Measurements from ENCODE around the gene EGFL7.

The EGFL7 gene

DNA sequence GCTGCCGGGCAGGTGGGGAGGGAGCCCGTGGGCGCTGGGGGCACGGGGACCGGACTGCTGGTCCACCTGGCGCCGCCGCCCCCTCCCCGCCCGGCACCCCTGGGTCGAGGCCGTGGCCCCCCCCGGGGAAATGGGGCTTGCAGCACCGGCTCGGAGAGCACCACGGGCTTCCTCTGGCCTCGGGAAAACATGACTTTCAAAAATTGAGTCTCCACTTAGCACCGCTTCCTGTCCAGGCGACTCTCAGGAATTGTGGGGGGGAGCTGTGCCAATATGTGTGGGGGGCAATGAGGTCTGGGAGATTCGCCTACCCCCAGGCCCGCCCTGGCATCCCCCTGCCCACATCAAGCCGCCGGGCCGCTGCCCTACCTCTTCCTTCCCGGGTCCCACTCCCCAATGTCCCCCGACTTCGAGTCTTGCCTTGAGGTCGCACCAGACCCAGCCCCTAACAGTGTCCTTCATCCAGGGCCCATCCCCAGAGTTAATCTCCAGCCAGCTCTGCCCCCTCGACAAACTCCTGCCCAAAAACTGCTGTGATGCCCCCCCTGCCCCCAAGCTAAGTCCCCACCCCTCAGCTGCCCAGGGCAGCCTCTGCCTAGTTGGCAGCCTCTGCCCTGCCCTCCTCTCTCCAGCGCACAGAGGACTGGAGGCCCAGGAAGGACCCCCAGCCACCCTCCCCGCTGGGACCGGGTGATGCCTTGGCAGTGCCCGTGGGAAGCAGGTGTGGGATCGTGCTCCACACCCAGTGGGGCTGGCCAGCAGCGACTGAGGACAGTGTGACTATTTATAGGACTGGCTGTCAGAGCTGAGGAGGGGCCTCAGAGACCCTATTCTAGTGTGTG is 3.9 kb downstream of the EGFL7 start:
- CTCF ChIA-PET, result interaction anchor here (1.0 kb wide), 1 partner anchor 10 kb away, joined by 3 read pairs; no protein-coding TSS in a partner anchor
- no peaks in the 10 kb centered on the region for H3K9me3 Mint-ChIP-seq
- H3K27me3 Mint-ChIP-seq, result peaks cover 61% of the 10 kb centered on the region

DNA sequence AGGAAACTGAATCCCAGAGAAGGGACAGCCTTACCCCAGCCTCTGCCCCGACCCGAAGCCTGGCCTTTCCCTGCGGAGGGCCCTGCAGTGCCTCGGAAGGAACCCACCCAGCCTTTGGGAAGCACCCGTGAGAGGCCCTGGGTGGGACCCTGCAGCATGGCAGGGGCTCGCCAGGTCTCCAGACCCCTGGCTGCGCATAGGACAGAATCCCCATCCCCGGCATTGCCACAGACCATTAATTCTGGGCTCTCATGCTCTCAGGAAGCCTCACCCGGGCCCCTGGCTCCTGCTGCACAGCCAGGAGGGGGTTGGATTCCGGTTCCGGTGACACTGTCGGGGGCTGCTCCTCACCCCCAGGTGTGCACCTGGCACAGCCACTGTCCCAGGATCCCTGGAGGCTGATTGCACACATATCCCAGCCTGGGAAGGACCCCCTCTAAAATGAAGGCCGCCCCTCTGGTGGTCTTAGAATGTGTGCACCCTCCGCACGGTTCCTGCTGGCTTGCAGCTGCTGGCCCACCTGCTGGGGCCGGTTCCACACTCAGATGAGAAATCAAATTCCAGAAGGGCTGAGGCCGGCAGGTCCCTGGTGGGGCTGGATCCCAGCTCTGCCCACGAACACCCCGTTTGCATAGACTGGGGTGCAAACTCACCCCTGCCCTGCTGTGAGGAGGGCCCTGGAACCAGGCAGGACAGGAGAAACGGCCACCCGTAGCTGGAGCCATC is 4.7 kb downstream of the EGFL7 start:
- CTCF ChIA-PET, result interaction anchor here (0.9 to 1.0 kb wide), 2 partner anchors 10 to 181 kb away, joined by 3 read pairs; no protein-coding TSS in a partner anchor
- Mint-ChIP-seq H3K4me3 (no peak overlapping the region), H3K9me3 (no peaks in the 10 kb centered on the region), H3K27ac (no peak overlapping the region), H3K27me3 (peaks cover 53% of the 10 kb centered on the region), H3K36me3 (no peaks in the 10 kb centered on the region), H3K4me1 (peaks cover 7% of the 10 kb centered on the region)
- no peak for DNase-seq

More for the DNA sequence above, 3.9 kb downstream of the EGFL7 start:
- no peaks in the 10 kb centered on the region for H3K36me3 Mint-ChIP-seq
- DNase-seq, result no peak
- peak overlapping the region; percentile 52 for H3K4me3 Mint-ChIP-seq
- H3K4me1 Mint-ChIP-seq, result peaks cover 7% of the 10 kb centered on the region
- no peak overlapping the region for H3K27ac Mint-ChIP-seq

DNA sequence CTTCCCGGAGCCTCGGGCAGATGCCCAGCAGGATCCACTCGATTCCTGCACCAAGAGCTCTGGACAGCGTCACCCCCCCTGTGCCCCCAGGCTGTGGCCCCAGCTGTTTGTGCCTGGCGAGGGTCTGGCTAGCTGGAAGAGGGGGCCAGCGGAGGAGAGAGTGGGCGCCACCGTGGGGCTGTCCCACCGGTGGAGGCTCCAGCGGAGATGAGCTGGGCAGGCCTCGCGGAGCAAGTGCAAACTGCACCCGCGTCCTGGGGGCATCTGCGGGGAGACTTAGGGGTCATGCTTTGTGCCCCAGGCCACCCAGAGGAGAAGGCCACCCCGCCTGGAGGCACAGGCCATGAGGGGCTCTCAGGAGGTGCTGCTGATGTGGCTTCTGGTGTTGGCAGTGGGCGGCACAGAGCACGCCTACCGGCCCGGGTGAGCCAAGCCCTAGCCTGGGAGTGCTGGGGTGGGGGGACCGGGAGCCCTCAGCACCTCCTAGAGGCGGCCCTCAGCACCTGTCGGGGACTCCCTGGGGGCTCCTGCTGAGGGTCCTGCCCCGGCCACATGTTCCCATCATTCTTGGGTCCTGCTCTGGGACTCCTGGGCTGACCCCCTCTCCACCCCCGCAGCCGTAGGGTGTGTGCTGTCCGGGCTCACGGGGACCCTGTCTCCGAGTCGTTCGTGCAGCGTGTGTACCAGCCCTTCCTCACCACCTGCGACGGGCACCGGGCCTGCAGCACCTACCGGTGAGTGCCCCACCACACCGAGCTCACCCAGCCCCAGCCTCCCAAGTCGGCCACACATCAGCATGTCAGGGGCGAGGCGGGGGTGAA is 5.4 kb downstream of the EGFL7 start:
- H3K4me1 Mint-ChIP-seq, result peaks cover 7% of the 10 kb centered on the region
- CTCF ChIA-PET, result interaction anchor here (0.7 to 1.0 kb wide), 4 partner anchors 9 to 182 kb away, joined by 3 read pairs; no protein-coding TSS in a partner anchor
- H3K27me3 Mint-ChIP-seq, result peaks cover 49% of the 10 kb centered on the region
- DNase-seq, result no peak
- H3K36me3 Mint-ChIP-seq, result no peaks in the 10 kb centered on the region
- no peak overlapping the region for H3K4me3 Mint-ChIP-seq
- no peak overlapping the region for H3K27ac Mint-ChIP-seq
- no peaks in the 10 kb centered on the region for H3K9me3 Mint-ChIP-seq

DNA sequence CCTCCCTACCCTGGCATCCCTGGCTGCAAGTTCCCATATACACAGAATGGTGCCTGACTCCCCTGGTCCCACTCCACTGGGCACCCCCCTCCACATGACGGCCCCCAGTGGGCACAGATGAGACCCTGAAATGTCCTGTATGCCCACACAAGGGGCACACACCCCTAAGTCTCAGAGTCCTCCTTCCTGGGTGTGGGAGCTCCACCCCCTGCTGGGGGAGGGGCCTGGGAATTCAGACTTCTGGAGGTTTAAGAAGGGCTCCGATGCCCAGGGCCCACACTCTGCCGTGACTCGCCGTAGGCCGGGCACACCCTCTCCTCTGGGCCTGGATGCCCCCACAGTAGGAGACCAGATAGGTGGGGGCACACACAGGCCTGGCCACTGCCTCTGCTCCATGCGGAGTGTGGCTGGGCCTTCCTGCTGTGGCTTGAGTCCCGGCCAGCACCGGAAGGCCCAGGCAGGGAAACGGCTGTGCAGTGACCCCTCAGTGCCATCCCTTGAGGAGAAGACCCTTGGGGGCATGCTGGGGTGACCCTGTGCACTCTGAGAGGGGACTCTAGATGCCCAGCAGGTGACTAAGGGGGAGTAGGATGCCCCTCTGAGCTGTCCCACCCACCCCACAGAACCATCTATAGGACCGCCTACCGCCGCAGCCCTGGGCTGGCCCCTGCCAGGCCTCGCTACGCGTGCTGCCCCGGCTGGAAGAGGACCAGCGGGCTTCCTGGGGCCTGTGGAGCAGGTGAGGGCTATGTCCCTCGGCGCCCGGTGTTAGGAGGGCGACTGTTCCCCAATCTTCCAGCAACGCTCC is 6.5 kb downstream of the EGFL7 start:
- CTCF ChIA-PET, result interaction anchor here (0.6 to 1.0 kb wide), 3 partner anchors 25 to 233 kb away, joined by 3 read pairs; no protein-coding TSS in a partner anchor
- Mint-ChIP-seq H3K27ac (no peak overlapping the region), H3K36me3 (no peaks in the 10 kb centered on the region), H3K4me1 (peaks cover 7% of the 10 kb centered on the region), H3K27me3 (peaks cover 39% of the 10 kb centered on the region), H3K9me3 (no peaks in the 10 kb centered on the region), H3K4me3 (peak overlapping the region; percentile 37)
- DNase-seq, result peak; percentile 42

DNA sequence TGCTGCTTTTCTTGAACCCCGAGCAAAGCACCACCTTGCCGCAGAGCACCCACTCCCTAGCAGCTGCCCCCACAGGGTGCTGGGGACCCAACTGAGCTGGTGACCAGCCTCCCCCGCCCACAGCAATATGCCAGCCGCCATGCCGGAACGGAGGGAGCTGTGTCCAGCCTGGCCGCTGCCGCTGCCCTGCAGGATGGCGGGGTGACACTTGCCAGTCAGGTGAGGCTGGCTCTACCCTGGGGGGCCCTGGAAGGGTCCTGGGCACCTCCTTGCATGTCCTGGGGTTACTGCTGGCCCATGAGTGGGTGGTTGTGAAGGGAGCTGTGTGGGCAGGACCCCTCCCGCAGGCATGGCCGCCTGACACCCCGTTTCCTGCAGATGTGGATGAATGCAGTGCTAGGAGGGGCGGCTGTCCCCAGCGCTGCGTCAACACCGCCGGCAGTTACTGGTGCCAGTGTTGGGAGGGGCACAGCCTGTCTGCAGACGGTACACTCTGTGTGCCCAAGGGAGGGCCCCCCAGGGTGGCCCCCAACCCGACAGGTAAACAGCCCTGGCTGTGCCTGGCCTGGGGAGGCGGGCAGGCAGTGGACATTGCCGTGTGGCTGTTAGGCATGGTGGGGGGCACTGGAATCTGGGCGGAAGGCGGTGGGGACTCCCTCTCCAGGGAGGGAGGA is 7.2 kb downstream of the EGFL7 start:
- no peak for DNase-seq
- Mint-ChIP-seq H3K4me3 (no peak overlapping the region), H3K4me1 (peaks cover 6% of the 10 kb centered on the region), H3K36me3 (no peaks in the 10 kb centered on the region), H3K9me3 (no peaks in the 10 kb centered on the region), H3K27me3 (peaks cover 32% of the 10 kb centered on the region), H3K27ac (no peak overlapping the region)
- CTCF ChIA-PET, result interaction anchor here (0.6 kb wide), 1 partner anchor 234 kb away, joined by 3 read pairs; no protein-coding TSS in a partner anchor

DNA sequence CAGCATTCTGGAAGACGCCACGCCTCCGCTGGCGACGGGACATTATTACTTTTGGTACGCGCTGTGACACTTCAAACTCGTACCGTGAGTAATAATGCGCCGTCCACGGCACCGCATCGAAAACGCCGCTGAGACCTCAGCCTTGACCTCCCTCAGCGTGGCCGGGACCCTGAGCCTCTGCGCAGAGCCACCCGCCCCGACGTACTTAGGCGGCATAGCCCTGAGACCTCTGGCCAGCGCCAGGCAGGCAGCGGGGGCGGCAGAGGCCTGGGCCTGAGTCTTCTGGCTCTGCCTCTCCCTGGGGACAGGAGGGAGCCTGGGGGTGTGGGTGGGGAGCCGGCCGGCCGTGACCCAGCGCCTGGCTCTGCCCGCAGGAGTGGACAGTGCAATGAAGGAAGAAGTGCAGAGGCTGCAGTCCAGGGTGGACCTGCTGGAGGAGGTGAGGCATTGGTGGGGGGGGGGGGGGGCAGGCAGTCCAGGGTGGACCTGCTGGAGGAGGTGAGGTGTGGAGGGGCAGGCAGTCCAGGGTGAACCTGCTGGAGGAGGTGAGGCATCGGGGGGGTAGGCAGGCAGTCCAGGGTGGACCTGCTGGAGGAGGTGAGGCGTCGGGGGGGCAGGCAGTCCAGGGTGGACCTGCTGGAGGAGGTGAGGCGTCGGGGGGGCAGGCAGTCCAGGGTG is 8.0 kb downstream of the EGFL7 start:
- CTCF ChIA-PET, result interaction anchor here (1.6 kb wide), 1 partner anchor 30 kb away, joined by 5 read pairs; no protein-coding TSS in a partner anchor
- no peak overlapping the region for H3K4me3 Mint-ChIP-seq
- H3K36me3 Mint-ChIP-seq, result no peaks in the 10 kb centered on the region
- peaks cover 28% of the 10 kb centered on the region for H3K27me3 Mint-ChIP-seq
- no peak overlapping the region for H3K27ac Mint-ChIP-seq
- H3K9me3 Mint-ChIP-seq, result no peaks in the 10 kb centered on the region
- DNase-seq, result no peak
- H3K4me1 Mint-ChIP-seq, result peaks cover 3% of the 10 kb centered on the region

DNA sequence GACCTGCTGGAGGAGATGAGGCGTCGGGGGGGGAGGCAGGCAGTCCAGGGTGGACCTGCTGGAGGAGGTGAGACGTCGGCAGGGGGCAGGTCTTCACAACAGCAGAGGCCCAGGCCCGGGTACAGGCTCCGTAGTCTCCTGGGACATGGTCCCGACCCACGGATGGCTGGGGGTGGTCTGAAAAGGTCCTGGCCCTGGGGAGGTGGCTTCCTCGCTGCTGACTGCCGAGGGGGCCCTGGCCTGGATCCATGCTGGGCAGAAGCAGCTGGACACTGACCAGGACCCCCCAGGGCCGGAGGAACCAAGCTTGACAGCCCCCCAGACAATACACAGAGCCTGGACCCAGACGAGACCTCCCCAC is 8.5 kb downstream of the EGFL7 start:
- Mint-ChIP-seq H3K27ac (no peak overlapping the region), H3K36me3 (no peaks in the 10 kb centered on the region), H3K4me1 (peaks cover 3% of the 10 kb centered on the region), H3K27me3 (peaks cover 27% of the 10 kb centered on the region), H3K4me3 (no peak overlapping the region), H3K9me3 (no peaks in the 10 kb centered on the region)
- CTCF ChIA-PET, result interaction anchor here (0.7 to 2.0 kb wide), 7 partner anchors 11 to 58 kb away, joined by 3 to 7 read pairs (median 5); no protein-coding TSS in a partner anchor
- no peak for DNase-seq

DNA sequence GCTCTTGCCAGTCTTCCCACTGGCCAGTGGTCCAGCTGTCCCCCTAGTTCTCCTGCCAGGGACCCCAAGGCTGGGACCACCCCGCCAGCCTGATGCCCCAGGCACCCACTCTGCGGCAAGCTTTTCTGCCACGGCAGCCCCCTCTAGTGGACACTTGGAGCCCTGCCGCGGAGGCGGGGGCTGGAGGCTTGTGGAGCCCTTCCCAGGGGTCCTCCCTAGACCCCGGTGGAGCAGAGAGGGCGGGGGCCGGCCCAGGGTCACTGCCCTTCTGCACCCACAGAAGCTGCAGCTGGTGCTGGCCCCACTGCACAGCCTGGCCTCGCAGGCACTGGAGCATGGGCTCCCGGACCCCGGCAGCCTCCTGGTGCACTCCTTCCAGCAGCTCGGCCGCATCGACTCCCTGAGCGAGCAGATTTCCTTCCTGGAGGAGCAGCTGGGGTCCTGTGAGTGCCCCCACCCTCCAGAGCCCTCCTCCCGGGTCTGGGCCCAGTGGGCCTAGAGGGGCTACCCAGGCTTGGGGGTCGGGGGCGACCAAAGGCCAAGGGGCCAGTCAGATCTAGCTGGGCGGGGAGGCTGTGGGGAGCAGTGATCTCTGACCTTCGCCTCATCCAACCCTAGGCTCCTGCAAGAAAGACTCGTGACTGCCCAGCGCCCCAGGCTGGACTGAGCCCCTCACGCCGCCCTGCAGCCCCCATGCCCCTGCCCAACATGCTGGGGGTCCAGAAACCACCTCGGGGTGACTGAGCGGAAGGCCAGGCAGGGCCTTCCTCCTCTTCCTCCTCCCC is 9.1 kb downstream of the EGFL7 start:
- Mint-ChIP-seq H3K36me3 (no peaks in the 10 kb centered on the region), H3K9me3 (no peaks in the 10 kb centered on the region), H3K4me1 (peaks cover 3% of the 10 kb centered on the region), H3K27ac (no peak overlapping the region), H3K27me3 (peaks cover 21% of the 10 kb centered on the region), H3K4me3 (no peak overlapping the region)
- DNase-seq, result peak; percentile 58
- CTCF ChIA-PET, result interaction anchor here (0.6 to 2.0 kb wide), 9 partner anchors 10 to 57 kb away, joined by 3 to 7 read pairs (median 5); no protein-coding TSS in a partner anchor

DNA sequence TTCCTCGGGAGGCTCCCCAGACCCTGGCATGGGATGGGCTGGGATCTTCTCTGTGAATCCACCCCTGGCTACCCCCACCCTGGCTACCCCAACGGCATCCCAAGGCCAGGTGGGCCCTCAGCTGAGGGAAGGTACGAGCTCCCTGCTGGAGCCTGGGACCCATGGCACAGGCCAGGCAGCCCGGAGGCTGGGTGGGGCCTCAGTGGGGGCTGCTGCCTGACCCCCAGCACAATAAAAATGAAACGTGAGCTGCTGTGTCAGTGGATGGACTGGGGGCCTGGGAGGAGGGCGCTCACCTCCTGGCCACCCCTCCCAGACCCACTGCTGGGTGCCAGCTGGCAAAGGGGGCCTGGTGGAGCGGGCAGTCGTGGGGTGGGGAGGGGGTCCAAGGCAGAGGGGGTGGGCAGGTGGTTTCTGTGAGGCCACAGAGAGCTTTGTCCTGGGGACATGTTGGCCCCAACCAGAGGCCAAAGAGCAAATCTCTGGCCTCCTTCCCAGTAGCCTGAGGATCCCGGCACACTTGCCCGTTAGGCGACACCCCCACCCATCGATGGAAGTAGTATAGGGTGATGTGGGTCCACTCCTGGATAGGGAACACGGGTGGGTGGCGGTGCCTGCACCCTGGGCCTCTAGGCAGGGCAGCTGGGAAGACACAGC is 9.8 kb downstream of the EGFL7 start:
- H3K27me3 Mint-ChIP-seq, result peaks cover 14% of the 10 kb centered on the region
- H3K9me3 Mint-ChIP-seq, result no peaks in the 10 kb centered on the region
- H3K4me1 Mint-ChIP-seq, result peaks cover 3% of the 10 kb centered on the region
- no peak overlapping the region for H3K27ac Mint-ChIP-seq
- H3K36me3 Mint-ChIP-seq, result no peaks in the 10 kb centered on the region
- CTCF ChIA-PET, result interaction anchor here (0.6 to 2.0 kb wide), 8 partner anchors 10 to 57 kb away, joined by 3 to 7 read pairs (median 5); no protein-coding TSS in a partner anchor
- no peak for DNase-seq
- no peak overlapping the region for H3K4me3 Mint-ChIP-seq

DNA sequence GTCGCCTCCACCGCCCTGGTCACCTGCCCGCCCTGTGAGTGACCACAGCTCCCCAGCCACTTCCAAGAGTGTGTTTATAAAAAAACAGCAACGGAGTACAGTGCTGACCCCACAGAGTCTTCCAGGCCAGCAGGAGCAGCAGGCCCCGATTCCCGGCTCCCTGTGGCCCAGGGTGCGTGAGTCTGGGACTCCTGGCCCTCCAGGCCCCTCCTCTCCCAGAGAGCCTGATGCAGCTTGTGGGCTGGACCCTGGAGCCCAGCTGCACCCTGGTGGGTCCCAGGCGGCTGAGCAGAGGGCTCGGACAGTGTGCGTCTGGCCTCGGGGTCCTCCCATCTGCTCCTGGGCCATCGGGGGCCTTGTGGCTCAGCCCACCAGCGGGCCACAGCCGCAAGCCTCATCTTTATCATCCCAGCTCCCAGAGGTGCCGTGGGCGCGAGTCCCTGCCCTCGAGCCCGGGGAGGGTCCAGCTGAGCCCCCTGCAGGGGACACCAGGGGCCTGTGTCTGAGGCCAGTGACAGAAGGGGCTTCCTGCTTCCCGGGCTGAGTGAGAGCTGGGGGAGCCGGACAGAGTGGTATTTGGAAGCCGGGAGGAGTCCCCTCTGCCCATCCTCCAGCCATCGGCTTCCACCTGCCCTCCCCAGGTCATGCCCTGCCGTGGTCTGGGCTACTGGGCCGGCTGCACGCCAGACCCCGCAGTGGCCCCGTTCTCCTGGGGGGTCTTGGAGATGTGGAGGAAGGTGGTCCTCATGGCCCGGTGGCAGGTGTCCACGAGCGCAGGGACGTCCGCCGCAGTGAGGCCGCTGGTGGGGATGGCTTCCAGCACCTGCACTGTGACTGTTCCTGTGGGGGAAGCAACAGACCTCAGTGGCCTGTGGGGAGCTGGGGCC is 10.6 kb downstream of the EGFL7 start:
- Mint-ChIP-seq H3K4me1 (peaks cover 3% of the 10 kb centered on the region), H3K9me3 (no peaks in the 10 kb centered on the region), H3K27ac (no peak overlapping the region), H3K36me3 (no peaks in the 10 kb centered on the region), H3K27me3 (peaks cover 7% of the 10 kb centered on the region), H3K4me3 (no peak overlapping the region)
- CTCF ChIA-PET, result interaction anchor here (1.6 to 2.0 kb wide), 3 partner anchors 13 to 54 kb away, joined by 7 read pairs; no protein-coding TSS in a partner anchor
- DNase-seq, result no peak
